GM23338 (cell line): Measurements from ENCODE around the gene B3GALNT2. TPM values are rescaled to one million over a fixed set of nuclear protein-coding genes. Genes with fewer than 3 reads are reported as not detected.

Source experiments
- ATAC-seq: fragments of 200-7000 bp; cut with Tn5 transposase; 3 replicates; pipeline ENCODE4 v1.9.1; 2020
- DNase-seq: peaks from one replicate; pipeline ENCODE4 v3.0.0-alpha.2; 2015; ENCODE audit warnings: low spot score
- H2AFZ ChIP-seq: fragments of 200-600 bp; sonication (generic); 2 replicates; pipeline ENCODE4 v1.8.0; 2016; ENCODE audit warnings: antibody characterized with exemption, mild to moderate bottlenecking, moderate library complexity
- H3F3A ChIP-seq: fragments of 200-600 bp; sonication (generic); replicated peaks from 2 replicates; pipeline ENCODE4 v1.8.0; 2017; ENCODE audit warnings: antibody characterized with exemption, mixed run types, low read depth
- H3K27ac ChIP-seq: fragments of 200-600 bp; sonication (generic); 2 replicates; pipeline ENCODE4 v1.6.1; 2016; ENCODE audit warnings: low read depth
- H3K27me3 ChIP-seq: fragments of 200-600 bp; sonication (generic); 2 replicates; pipeline ENCODE4 v1.8.0; 2016; ENCODE audit warnings: mild to moderate bottlenecking, mixed run types, moderate library complexity; ENCODE audit not compliant: insufficient read depth
- H3K36me3 ChIP-seq: fragments of 200-600 bp; sonication (generic); 2 replicates; pipeline ENCODE4 v1.8.0; 2016; ENCODE audit warnings: mild to moderate bottlenecking; ENCODE audit not compliant: insufficient read depth
- H3K4me1 ChIP-seq: fragments of 200-600 bp; sonication (generic); 2 replicates; pipeline ENCODE4 v1.8.0; 2016; ENCODE audit warnings: mild to moderate bottlenecking, moderate library complexity; ENCODE audit not compliant: insufficient read depth
- H3K4me2 ChIP-seq: fragments of 200-600 bp; sonication (generic); 2 replicates; pipeline ENCODE4 v1.7.1; 2017; ENCODE audit warnings: mixed run types
- H3K4me3 ChIP-seq: fragments of 200-600 bp; sonication (generic); 2 replicates; pipeline ENCODE4 v1.6.1; 2016; ENCODE audit warnings: mixed run types
- H3K79me2 ChIP-seq: fragments of 200-600 bp; sonication (generic); replicated peaks from 2 replicates; pipeline ENCODE4 v1.8.0; 2017; ENCODE audit warnings: mild to moderate bottlenecking; ENCODE audit not compliant: insufficient read depth
- H3K9me2 ChIP-seq: fragments of 200-600 bp; sonication (generic); 2 replicates; pipeline ENCODE4 v1.8.0; 2017; ENCODE audit not compliant: insufficient read depth
- H4K20me1 ChIP-seq: fragments of 200-600 bp; sonication (generic); replicated peaks from 2 replicates; pipeline ENCODE4 v1.8.0; 2017; ENCODE audit warnings: mild to moderate bottlenecking; ENCODE audit not compliant: insufficient read depth
- H3K27ac Mint-ChIP-seq: 2 replicates; pipeline ENCODE4 v1.8.0; 2020; ENCODE audit warnings: inconsistent platforms, mild to moderate bottlenecking, moderate library complexity, mixed read lengths
- H3K27me3 Mint-ChIP-seq: 3 replicates; pipeline ENCODE4 v1.8.0; 2022; ENCODE audit warnings: low read depth, mild to moderate bottlenecking, moderate library complexity, mixed read lengths, inconsistent platforms; ENCODE audit not compliant: insufficient read depth, poor library complexity
- H3K36me3 Mint-ChIP-seq: 3 replicates; pipeline ENCODE4 v1.8.0; 2021; ENCODE audit warnings: low read depth, mild to moderate bottlenecking, inconsistent platforms, moderate library complexity, mixed read lengths
- H3K4me1 Mint-ChIP-seq: 3 replicates; pipeline ENCODE4 v1.8.0; 2020; ENCODE audit warnings: mild to moderate bottlenecking, inconsistent platforms, mixed read lengths
- H3K4me3 Mint-ChIP-seq: 3 replicates; pipeline ENCODE4 v1.8.0; 2021; ENCODE audit warnings: moderate library complexity, mild to moderate bottlenecking, inconsistent platforms, mixed read lengths
- H3K9me3 Mint-ChIP-seq: 3 replicates; pipeline ENCODE4 v1.8.0; 2020; ENCODE audit warnings: moderate library complexity, mild to moderate bottlenecking, inconsistent platforms, mixed read lengths
- CREB1 ChIP-seq: fragments of 250-450 bp; sonication (Bioruptor Pico); IDR thresholded peaks from 2 replicates; pipeline ENCODE4 v1.5.0; 2020; ENCODE audit warnings: low read depth, mild to moderate bottlenecking, moderate library complexity
- ETS1 ChIP-seq: IDR thresholded peaks from 2 replicates; pipeline ENCODE4 v1.6.1; 2016; ENCODE audit warnings: antibody characterized with exemption
- EZH2 ChIP-seq: fragments of 200-600 bp; sonication (generic); IDR thresholded peaks from one replicate; pipeline ENCODE4 v1.8.0; 2017; ENCODE audit warnings: antibody characterized with exemption, mild to moderate bottlenecking, low read depth; ENCODE audit not compliant: unreplicated experiment
- EZH2phosphoT487 ChIP-seq: fragments of 200-600 bp; sonication (generic); IDR thresholded peaks from one replicate; pipeline ENCODE4 v1.8.1; 2018; ENCODE audit warnings: antibody characterized with exemption; ENCODE audit not compliant: unreplicated experiment
- JUNB ChIP-seq: IDR thresholded peaks from one replicate; pipeline ENCODE4 v1.6.1; 2016; ENCODE audit warnings: antibody characterized with exemption; ENCODE audit not compliant: unreplicated experiment
- NANOG ChIP-seq: IDR thresholded peaks from 2 replicates; pipeline ENCODE4 v1.6.1; 2016; ENCODE audit warnings: antibody characterized with exemption, borderline replicate concordance
- POLR2AphosphoS5 ChIP-seq: IDR thresholded peaks from 2 replicates; pipeline ENCODE4 v1.6.1; 2016; ENCODE audit warnings: antibody characterized with exemption, low read depth
- REST ChIP-seq: IDR thresholded peaks from one replicate; pipeline ENCODE4 v1.6.1; 2018; ENCODE audit warnings: antibody characterized with exemption; ENCODE audit not compliant: unreplicated experiment
- STAT1 ChIP-seq: IDR thresholded peaks from one replicate; pipeline ENCODE4 v1.6.1; 2016; ENCODE audit warnings: antibody characterized with exemption; ENCODE audit not compliant: unreplicated experiment
- ZNF114 ChIP-seq: fragments of 250-450 bp; sonication (Bioruptor Pico); IDR thresholded peaks from 2 replicates; pipeline ENCODE4 v1.5.0; 2020; ENCODE audit warnings: mild to moderate bottlenecking, moderate library complexity
- ZNF331 ChIP-seq: fragments of 250-450 bp; sonication (Bioruptor Pico); IDR thresholded peaks from 2 replicates; pipeline ENCODE4 v1.5.0; 2020; ENCODE audit warnings: low read depth, mild to moderate bottlenecking, moderate library complexity
- ZNF462 ChIP-seq: fragments of 250-450 bp; sonication (Bioruptor Pico); IDR thresholded peaks from 2 replicates; pipeline ENCODE4 v1.5.0; 2020; ENCODE audit warnings: mild to moderate bottlenecking, moderate library complexity
- polyA plus RNA-seq: library from polyadenylated mRNA; unstranded; fragments of >200 nt; fragmentation: Nextera tagmentation; extraction: Ambion mirVana; gene quantifications from 2 replicates; pipeline ENCODE4 v1.2.1, GENCODE V29; 2016
- total RNA-seq: library from RNA; depleted of rRNA; stranded (reverse); fragments of >200 nt; shearing (Covaris generic); gene quantifications from 2 replicates; pipeline ENCODE4 v1.2.3, GENCODE V29; 2014
- TF ChIP-seq, protein P1 (sequence below), 2 experiments: fragments of 200-600 bp in 1 of 2; sonication (generic) in 1 of 2; conservative IDR thresholded peaks; 2 replicates each; pipeline versions ENCODE4 v1.5.1 to v1.6.1; 2016 to 2017; ENCODE audit warnings: antibody characterized with exemption in 2 of 2, low read depth in 2 of 2, mild to moderate bottlenecking in 2 of 2, moderate library complexity in 1 of 2

Gene B3GALNT2
- total and polyA plus RNA-seq, 2 experiments from 2014 or later: 14.4 to 48.8 TPM

GRCh38 chr1:235470741-235471439 is 33.4 kb downstream of the B3GALNT2 start:
- H3K27me3 Mint-ChIP-seq: no peaks in the 10 kb centered on the region
- ATAC-seq: no peak

More at GRCh38 chr1:235470741-235471439, 33.4 kb downstream of the B3GALNT2 start:
- H3K9me3 Mint-ChIP-seq: no peaks in the 10 kb centered on the region
- Histone ChIP-seq H3K9me2 (no peaks in the 10 kb centered on the region), H3K4me2 (no peak overlapping the region), H3K27me3 (no peaks in the 10 kb centered on the region), H2AFZ (no peak overlapping the region), H3K36me3 (no peaks in the 10 kb centered on the region), H3K4me3 (no peak overlapping the region), H3F3A (no peaks in the 10 kb centered on the region), H4K20me1 (no peaks in the 10 kb centered on the region; the same call in 1 of the 2 replicates), H3K27ac (no peak overlapping the region), H3K79me2 (no peaks in the 10 kb centered on the region), H3K4me1 (no peaks in the 10 kb centered on the region)
- no peak for DNase-seq
- no peaks in the 10 kb centered on the region for H3K4me1 Mint-ChIP-seq
- H3K27ac Mint-ChIP-seq: no peak overlapping the region
- H3K4me3 Mint-ChIP-seq: no peak overlapping the region
- H3K36me3 Mint-ChIP-seq: peaks cover 24% of the 10 kb centered on the region; the same call in 2 of the 3 replicates
- TF ChIP-seq ETS1: no peak
- no peak for TF ChIP-seq CREB1 (CRISPR knock-in tag)
- no peak for TF ChIP-seq ZNF462
- TF ChIP-seq, protein P1, sequence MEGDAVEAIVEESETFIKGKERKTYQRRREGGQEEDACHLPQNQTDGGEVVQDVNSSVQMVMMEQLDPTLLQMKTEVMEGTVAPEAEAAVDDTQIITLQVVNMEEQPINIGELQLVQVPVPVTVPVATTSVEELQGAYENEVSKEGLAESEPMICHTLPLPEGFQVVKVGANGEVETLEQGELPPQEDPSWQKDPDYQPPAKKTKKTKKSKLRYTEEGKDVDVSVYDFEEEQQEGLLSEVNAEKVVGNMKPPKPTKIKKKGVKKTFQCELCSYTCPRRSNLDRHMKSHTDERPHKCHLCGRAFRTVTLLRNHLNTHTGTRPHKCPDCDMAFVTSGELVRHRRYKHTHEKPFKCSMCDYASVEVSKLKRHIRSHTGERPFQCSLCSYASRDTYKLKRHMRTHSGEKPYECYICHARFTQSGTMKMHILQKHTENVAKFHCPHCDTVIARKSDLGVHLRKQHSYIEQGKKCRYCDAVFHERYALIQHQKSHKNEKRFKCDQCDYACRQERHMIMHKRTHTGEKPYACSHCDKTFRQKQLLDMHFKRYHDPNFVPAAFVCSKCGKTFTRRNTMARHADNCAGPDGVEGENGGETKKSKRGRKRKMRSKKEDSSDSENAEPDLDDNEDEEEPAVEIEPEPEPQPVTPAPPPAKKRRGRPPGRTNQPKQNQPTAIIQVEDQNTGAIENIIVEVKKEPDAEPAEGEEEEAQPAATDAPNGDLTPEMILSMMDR (conservative IDR thresholded peaks at IDR 0.05; ENCODE audit: low read depth in 2 of 2): no peak
- no peak for TF ChIP-seq ZNF114 (CRISPR knock-in tag)
- no peak for TF ChIP-seq NANOG
- no peak for TF ChIP-seq STAT1
- TF ChIP-seq REST: no peak
- no peak for TF ChIP-seq ZNF331 (CRISPR knock-in tag)
- no peak for TF ChIP-seq JUNB
- no peak for TF ChIP-seq POLR2AphosphoS5
- no peak for TF ChIP-seq EZH2phosphoT487
- no peak for TF ChIP-seq EZH2
